Cardiac muscle cell (in vitro differentiated cells and primary cell): Measurements from ENCODE around the gene RARA. TPM values are rescaled to one million over a fixed set of nuclear protein-coding genes. Genes with fewer than 3 reads are reported as not detected.

Source experiments
- DNase-seq, 2 donors: peaks; one replicate each; pipeline versions ENCODE4 v3.0.0 to v3.0.0-alpha.2; 2010 to 2017; ENCODE audit warnings: low read depth in 1 of 2, low spot score in 1 of 2
- H3K27ac ChIP-seq: fragments of 200-600 bp; sonication (generic); 2 replicates; pipeline ENCODE4 v1.5.1; 2016
- H3K27me3 ChIP-seq: fragments of 200-600 bp; sonication (generic); 2 replicates; pipeline ENCODE4 v1.6.0; 2016; ENCODE audit warnings: control low read depth
- H3K36me3 ChIP-seq: fragments of 200-600 bp; sonication (generic); 2 replicates; pipeline ENCODE4 v1.5.1; 2016; ENCODE audit warnings: control low read depth
- H3K4me1 ChIP-seq: fragments of 200-600 bp; sonication (generic); 2 replicates; pipeline ENCODE4 v1.8.1; 2017; ENCODE audit warnings: low read depth, mild to moderate bottlenecking, mixed run types
- H3K4me3 ChIP-seq: fragments of 200-600 bp; sonication (generic); 2 replicates; pipeline ENCODE4 v1.5.1; 2016; ENCODE audit warnings: mild to moderate bottlenecking
- H3K9me3 ChIP-seq: fragments of 200-600 bp; sonication (generic); 2 replicates; pipeline ENCODE4 v1.5.1; 2017; ENCODE audit warnings: low read depth, mild to moderate bottlenecking, control low read depth
- CTCF ChIP-seq: IDR thresholded peaks from 2 replicates; pipeline ENCODE4 v1.5.1; 2012; ENCODE audit warnings: low read depth, mild to moderate bottlenecking, low read length
- polyA plus RNA-seq: library from polyadenylated mRNA; unstranded; fragments of >200 nt; fragmentation: Nextera tagmentation; extraction: Ambion mirVana; gene quantifications from 2 replicates; pipeline ENCODE4 v1.2.1, GENCODE V29; 2016
- total RNA-seq: library from RNA; depleted of rRNA; stranded (reverse); fragments of >200 nt; gene quantifications from 2 replicates; pipeline ENCODE4 v1.2.3, GENCODE V29; 2016

RARA gene
- total and polyA plus RNA-seq, 2 experiments from 2014 or later = 33.2 to 61.3 TPM

DNA sequence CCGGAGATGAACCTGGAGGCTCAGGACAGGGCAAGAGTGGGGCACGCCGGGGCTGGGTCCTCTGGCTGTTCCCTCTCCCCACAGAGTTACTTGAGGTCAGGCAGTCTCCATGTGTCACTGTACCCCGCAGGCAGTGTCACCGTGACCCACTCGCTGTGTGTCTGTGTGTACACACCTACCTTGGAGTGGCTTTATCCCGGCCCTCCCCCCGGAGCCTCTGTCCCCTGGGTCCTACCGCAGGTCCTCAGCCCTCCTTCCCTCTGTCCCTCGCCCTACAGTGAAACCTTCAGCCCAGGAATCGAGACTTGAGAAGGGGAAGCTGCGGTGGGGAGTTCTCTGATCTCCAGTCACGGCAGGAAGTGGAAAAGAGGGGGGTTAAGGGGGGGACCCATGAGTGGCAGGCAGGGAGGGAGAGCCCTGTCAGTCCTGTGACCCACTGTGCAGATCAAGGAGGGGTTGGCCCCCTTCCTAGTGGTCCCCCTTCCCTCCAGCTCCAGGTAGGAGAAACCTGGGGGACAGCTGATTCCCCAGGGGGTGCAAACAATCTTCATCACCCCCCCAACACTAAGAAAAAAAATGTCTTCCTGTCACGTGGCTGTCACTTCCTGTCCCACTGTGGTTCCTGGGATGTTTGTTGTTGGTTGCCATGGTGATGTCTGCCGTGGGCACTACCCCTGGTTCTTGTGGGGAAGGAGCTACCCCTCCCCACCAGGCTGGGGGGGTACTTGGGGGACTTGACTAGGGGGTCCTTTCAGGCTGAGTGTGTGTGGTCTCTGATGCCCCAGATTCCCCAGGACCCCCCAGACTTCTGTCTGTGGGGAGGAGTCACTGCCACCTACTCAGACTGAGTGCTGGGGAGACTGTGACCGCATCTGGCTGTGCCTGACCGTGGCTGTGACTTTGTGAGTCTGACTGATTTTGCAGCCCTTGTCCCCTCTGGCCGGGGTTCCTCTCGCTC, 13.7 kb downstream of the RARA start:
- no peak overlapping the region for H3K4me3 ChIP-seq
- no peak overlapping the region for H3K27ac ChIP-seq
- H3K4me1 ChIP-seq = peaks cover 58% of the 10 kb centered on the region
- H3K36me3 ChIP-seq = no peaks in the 10 kb centered on the region
- no peaks in the 10 kb centered on the region for H3K27me3 ChIP-seq
- TF ChIP-seq CTCF = no peak
- H3K9me3 ChIP-seq = no peaks in the 10 kb centered on the region
- peak in 1 of 2 donors; percentile 89 for DNase-seq

DNA sequence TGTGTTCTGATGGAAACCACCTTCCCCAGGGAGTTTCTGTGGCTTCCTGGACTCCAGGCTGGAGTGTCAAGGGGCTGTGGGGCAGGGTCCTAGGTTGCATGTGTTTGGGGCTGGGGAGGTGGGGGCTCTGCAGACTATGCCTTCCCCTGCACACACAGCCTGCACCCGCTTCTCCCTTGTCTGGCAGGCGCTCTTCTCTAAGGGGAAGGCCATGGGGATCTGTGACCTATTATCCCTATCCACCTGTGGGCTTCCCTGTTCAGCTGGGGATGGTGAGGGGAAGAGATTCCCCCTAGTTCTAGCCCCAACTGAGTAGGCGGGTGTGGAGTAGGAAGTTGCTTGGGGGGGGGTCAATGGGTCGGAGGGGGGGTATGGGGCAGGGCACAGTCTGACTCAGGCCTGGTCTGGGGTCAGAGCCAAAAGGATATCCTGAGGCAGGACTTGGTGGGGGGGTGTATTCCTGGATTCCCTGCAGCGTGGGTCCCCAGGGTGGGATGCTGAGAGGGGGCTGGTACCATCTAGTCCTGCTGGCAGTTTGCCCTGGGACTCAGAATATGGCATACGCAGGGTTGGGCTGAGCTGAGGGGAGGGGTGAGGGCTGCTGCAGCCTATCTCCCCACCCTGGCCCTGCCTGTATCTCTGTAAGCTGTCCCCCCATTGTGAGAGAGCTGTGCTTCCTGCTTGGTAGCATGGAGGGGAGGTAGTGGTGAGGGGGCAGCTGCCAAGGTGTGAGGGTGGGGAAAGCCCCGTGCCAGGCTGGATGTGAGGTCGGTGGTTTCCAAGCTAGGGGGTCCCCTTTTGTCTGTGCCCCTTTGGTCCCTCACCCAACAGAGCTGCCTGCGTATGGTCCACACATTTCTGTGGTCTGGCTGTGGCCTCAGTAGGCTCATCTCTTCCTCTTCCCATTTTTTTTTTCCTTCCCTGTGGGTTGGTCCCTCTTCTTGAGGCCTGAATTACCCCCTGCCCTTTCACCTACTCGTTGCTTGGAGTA, 14.7 kb downstream of the RARA start:
- Histone ChIP-seq H3K27ac (no peak overlapping the region), H3K4me1 (peaks cover 56% of the 10 kb centered on the region), H3K4me3 (no peak overlapping the region), H3K36me3 (no peaks in the 10 kb centered on the region), H3K9me3 (no peaks in the 10 kb centered on the region), H3K27me3 (no peaks in the 10 kb centered on the region)
- TF ChIP-seq CTCF = no peak
- DNase-seq = peak in 1 of 2 donors; percentile 83

- Histone ChIP-seq H3K9me3 (no peaks in the 10 kb centered on the region), H3K36me3 (no peaks in the 10 kb centered on the region), H3K4me3 (no peak overlapping the region), H3K27ac (no peak overlapping the region), H3K27me3 (no peaks in the 10 kb centered on the region), H3K4me1 (peaks cover 52% of the 10 kb centered on the region)
- DNase-seq = no peak
- TF ChIP-seq CTCF = no peak
Measured at GRCh38 chr17:40325156-40326013, 16.4 kb downstream of the RARA start.

DNA sequence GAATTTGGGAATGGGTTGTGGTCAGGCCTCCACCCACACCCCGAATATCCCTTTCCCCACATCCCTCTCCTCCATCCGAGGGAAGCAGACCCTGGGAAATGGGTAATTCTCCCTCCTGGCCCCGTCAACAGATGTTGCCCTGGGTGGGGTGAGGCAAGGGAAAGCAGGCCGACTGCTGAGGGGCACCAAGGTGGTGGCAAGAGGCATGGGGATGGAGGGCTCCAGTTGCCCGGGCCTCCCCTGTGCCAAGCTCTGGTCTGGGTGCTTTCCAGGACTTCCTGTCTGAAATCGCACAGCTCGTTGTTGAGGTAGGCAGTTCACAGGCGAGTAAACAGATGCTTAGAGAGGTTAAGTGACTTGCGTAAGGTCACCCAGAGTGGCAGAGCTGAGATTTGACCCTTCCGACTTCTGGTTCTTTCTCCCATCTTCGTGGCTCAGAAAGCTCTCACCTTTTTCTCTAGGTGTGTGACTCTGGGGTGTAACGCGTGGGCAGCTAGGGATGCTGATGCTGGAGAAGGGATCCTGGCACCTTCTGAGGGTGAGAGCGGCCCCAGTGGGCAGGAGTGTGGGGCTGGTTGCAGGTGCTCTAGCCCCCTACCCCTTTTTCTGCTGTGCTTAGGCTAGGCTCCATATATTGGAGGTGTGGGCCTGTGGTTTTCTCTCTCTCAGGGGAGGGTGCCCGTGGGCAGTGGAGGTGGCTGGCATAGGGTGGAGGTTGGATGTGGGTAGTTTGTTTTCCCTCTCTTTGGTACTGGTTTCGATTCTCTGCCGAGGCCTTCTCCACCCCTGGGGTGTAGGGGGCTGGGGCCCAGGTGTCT, 17.2 kb downstream of the RARA start:
- Histone ChIP-seq H3K4me1 (peaks cover 52% of the 10 kb centered on the region), H3K27ac (no peak overlapping the region)

More for the DNA sequence above, 17.2 kb downstream of the RARA start:
- Histone ChIP-seq H3K27me3 (no peaks in the 10 kb centered on the region), H3K36me3 (peaks cover 4% of the 10 kb centered on the region), H3K4me3 (no peak overlapping the region), H3K9me3 (no peaks in the 10 kb centered on the region)
- no peak for DNase-seq
- TF ChIP-seq CTCF = no peak
